Loucy (cell line): ENCODE measurements around the gene WHAMM.

ENCODE experiments used
- CTCF ChIP-seq: fragments of 200-600 bp; sonication (generic); conservative IDR thresholded peaks from 2 replicates; pipeline ENCODE4 v1.5.1; 2014; ENCODE audit warnings: mild to moderate bottlenecking, antibody characterized with exemption, low read length
- EZH2phosphoT487 ChIP-seq: fragments of 200-600 bp; IDR thresholded peaks from 2 replicates; pipeline ENCODE4 v1.6.1; 2018; ENCODE audit warnings: antibody characterized with exemption, mild to moderate bottlenecking, moderate library complexity, borderline replicate concordance

GRCh38 chr15:82878325-82878724, 68.9 kb downstream of the WHAMM start:
- no peak for TF ChIP-seq CTCF
- no peak for TF ChIP-seq EZH2phosphoT487
